K562 (cell line): ENCODE data around the gene TMEM270. TPM values are rescaled to one million over a fixed set of nuclear protein-coding genes. Genes with fewer than 3 reads are reported as not detected.
A peak's percentile ranks its signal among the peaks of the same experiment; 100 is the strongest.

Source experiments
- CHD4 ChIP-seq: fragments of 200-600 bp; sonication (generic); IDR thresholded peaks from 3 replicates; pipeline ENCODE4 v1.6.1; 2012; ENCODE audit warnings: low read depth, mild to moderate bottlenecking, mixed read lengths, low read length, inconsistent platforms; ENCODE audit not compliant: insufficient read depth, insufficient replicate concordance, poor library complexity, severe bottlenecking
- DMBX1 ChIP-seq: fragments of 250-450 bp; sonication (Bioruptor Pico); IDR thresholded peaks from 2 replicates; pipeline ENCODE4 v1.8.0; 2022; ENCODE audit warnings: inconsistent platforms, mild to moderate bottlenecking, moderate library complexity, borderline replicate concordance
- FOXM1 ChIP-seq, 2 experiments: fragments of 450-650 bp in 1 of 2; sonication (generic) in 1 of 2; formaldehyde crosslinking in 1 of 2; IDR thresholded peaks; 2 replicates each; pipeline versions ENCODE4 v1.6.1 to v1.9.0; 2017 to 2022; ENCODE audit warnings: low read depth in 2 of 2, mild to moderate bottlenecking in 2 of 2, missing genetic modification reagents in 1 of 2, moderate library complexity in 1 of 2
- HDAC8 ChIP-seq: fragments of 450-650 bp; IDR thresholded peaks from 2 replicates; pipeline ENCODE4 v1.6.1; 2016; ENCODE audit warnings: mild to moderate bottlenecking, missing genetic modification characterization, moderate library complexity, missing compliant biosample characterization
- MBD2 ChIP-seq: sonication (generic); IDR thresholded peaks from 2 replicates; pipeline ENCODE4 v1.6.1; 2016; ENCODE audit warnings: low read depth, borderline replicate concordance
- PRPF4 ChIP-seq: fragments of 200-400 bp; formaldehyde crosslinking; IDR thresholded peaks from one replicate; pipeline ENCODE4 v1.6.1; 2017; ENCODE audit warnings: low read length, low read depth, mild to moderate bottlenecking; ENCODE audit not compliant: insufficient read depth, poor library complexity, severe bottlenecking
- RFX1 ChIP-seq: fragments of 450-650 bp; IDR thresholded peaks from 2 replicates; pipeline ENCODE4 v1.6.1; 2016; ENCODE audit warnings: mild to moderate bottlenecking, moderate library complexity
- SMAD2 ChIP-seq: fragments of 150-350 bp; IDR thresholded peaks from 2 replicates; pipeline ENCODE4 v1.6.1; 2014; ENCODE audit warnings: low read depth, mild to moderate bottlenecking, low read length
- SMAD3 ChIP-seq: fragments of 450-650 bp; formaldehyde crosslinking; conservative IDR thresholded peaks from 2 replicates; pipeline ENCODE4 v1.4.0; 2020; ENCODE audit warnings: mild to moderate bottlenecking
- TCFL5 ChIP-seq: fragments of 250-450 bp; sonication (Bioruptor Pico); conservative IDR thresholded peaks from 2 replicates; pipeline ENCODE4 v1.6.1; 2021; ENCODE audit warnings: mild to moderate bottlenecking, moderate library complexity, matching md5 sums
- ZFPM2 ChIP-seq: fragments of 250-450 bp; sonication (Bioruptor Pico); IDR thresholded peaks from 2 replicates; pipeline ENCODE4 v1.5.1; 2022; ENCODE audit warnings: mild to moderate bottlenecking
- ZNF282 ChIP-seq: sonication (generic); formaldehyde crosslinking; IDR thresholded peaks from 2 replicates; pipeline ENCODE4 v1.8.1; 2023; ENCODE audit warnings: missing genetic modification reagents
- ZNF589 ChIP-seq: fragments of 200-800 bp; sonication (Bioruptor generic); IDR thresholded peaks from 2 replicates; pipeline ENCODE4 v1.6.1; 2016; ENCODE audit warnings: low read depth, missing genetic modification characterization, missing compliant biosample characterization
- ZNF77 ChIP-seq: fragments of 250-450 bp; sonication (Bioruptor Pico); IDR thresholded peaks from 2 replicates; pipeline ENCODE4 v1.5.0; 2020
- polyA plus RNA-seq, 8 experiments: library from polyadenylated mRNA; depleted of rRNA in 4 of 8; stranded (reverse) in 5 of 8; unstranded in 3 of 8; fragments of >200 nt; fragmentation: Nextera tagmentation in 2 of 8; fragmentation: Illumina TruSeq in 1 of 8; extraction: Ambion mirVana in 2 of 8; extraction: Trizol in 1 of 8; gene quantifications; 2 replicates each; pipeline versions ENCODE4 v1.2.1 to v1.2.3, GENCODE V29; 2011 to 2014; ENCODE audit warnings: inconsistent platforms in 1 of 8, missing spikeins in 1 of 8
- total RNA-seq, 7 experiments: library from RNA; depleted of rRNA in 6 of 7; stranded (reverse); fragments of >200 nt in 6 of 7; fragmentation: Illumina TruSeq in 2 of 7; extraction: Trizol in 2 of 7; gene quantifications; 2 replicates each; pipeline versions ENCODE4 v1.2.1 to v1.2.3, GENCODE V29; 2011 to 2021; ENCODE audit warnings: low replicate concordance in 1 of 7
- TF ChIP-seq, protein P1 (sequence below), 2 experiments: fragments of 200-800 bp in 1 of 2; sonication (Bioruptor generic) in 1 of 2; sonication (generic) in 1 of 2; formaldehyde crosslinking in 1 of 2; IDR thresholded peaks in 1 of 2; conservative IDR thresholded peaks in 1 of 2; 2 replicates each; pipeline versions ENCODE4 v1.5.0 to v1.6.1; 2016 to 2020; ENCODE audit warnings: missing compliant biosample characterization in 1 of 2, missing genetic modification characterization in 1 of 2, missing genetic modification reagents in 1 of 2
- TF ChIP-seq, protein P2 (sequence below): fragments of 250-450 bp; sonication (Bioruptor Pico); IDR thresholded peaks from 2 replicates; pipeline ENCODE4 v1.4.0; 2020; ENCODE audit warnings: mild to moderate bottlenecking, moderate library complexity, borderline replicate concordance
- TF ChIP-seq, protein P3 (sequence below): fragments of 250-450 bp; sonication (Bioruptor Pico); IDR thresholded peaks from 2 replicates; pipeline ENCODE4 v1.5.0; 2021; ENCODE audit warnings: mild to moderate bottlenecking, moderate library complexity
- TF ChIP-seq, protein P4 (sequence below): fragments of 450-650 bp; IDR thresholded peaks from 2 replicates; pipeline ENCODE4 v1.6.1; 2016
- TF ChIP-seq, protein P5 (sequence below): sonication (generic); formaldehyde crosslinking; IDR thresholded peaks from 2 replicates; pipeline ENCODE4 v1.9.0; 2022; ENCODE audit warnings: mild to moderate bottlenecking, missing genetic modification reagents

TMEM270 gene
- total and polyA plus RNA-seq, 9 of the 15 experiments (the other 6 are each of a cell fraction or from before 2014, with no cell fraction given), result not detected

DNA sequence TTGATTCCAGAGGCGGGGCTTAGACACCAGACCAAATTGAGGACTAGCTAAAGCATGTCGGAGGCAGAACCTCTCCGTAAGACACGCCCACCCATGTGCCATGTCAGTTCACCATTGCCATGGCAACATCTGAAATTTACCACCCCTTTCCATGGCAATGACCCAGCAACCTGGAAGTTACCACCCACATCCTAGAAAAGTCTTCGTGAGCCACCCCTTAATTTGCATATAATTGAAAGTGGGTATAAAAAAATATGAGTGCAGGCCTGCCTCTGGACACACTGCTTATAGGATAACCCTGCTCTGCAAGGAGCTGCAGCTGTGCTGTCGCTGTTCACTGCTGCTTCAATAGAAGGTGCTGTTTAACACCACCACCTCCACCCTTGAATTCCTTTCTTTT is 28.0 kb downstream of the TMEM270 start (continued):
- TF ChIP-seq CHD4 (no peak), ZFPM2 (no peak), DMBX1 (CRISPR knock-in tag) (no peak), ZNF77 (CRISPR knock-in tag) (no peak), FOXM1 (IDR thresholded peaks at IDR 0.05; ENCODE audit: low read depth) (no peak), FOXM1 (CRISPR knock-in tag; IDR thresholded peaks at IDR 0.05; ENCODE audit: low read depth) (no peak), HDAC8 (tag) (no peak), SMAD2 (no peak), PRPF4 (no peak), ZNF282 (CRISPR knock-in tag) (no peak), TCFL5 (CRISPR knock-in tag) (no peak), MBD2 (no peak), SMAD3 (CRISPR knock-in tag) (no peak), RFX1 (peak; percentile 89), ZNF589 (no peak)
- TF ChIP-seq, protein P1, sequence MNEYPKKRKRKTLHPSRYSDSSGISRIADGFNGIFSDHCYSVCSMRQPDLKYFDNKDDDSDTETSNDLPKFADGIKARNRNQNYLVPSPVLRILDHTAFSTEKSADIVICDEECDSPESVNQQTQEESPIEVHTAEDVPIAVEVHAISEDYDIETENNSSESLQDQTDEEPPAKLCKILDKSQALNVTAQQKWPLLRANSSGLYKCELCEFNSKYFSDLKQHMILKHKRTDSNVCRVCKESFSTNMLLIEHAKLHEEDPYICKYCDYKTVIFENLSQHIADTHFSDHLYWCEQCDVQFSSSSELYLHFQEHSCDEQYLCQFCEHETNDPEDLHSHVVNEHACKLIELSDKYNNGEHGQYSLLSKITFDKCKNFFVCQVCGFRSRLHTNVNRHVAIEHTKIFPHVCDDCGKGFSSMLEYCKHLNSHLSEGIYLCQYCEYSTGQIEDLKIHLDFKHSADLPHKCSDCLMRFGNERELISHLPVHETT (CRISPR knock-in tag; conservative IDR thresholded peaks at IDR 0.05 in 1 of 2, IDR thresholded peaks at IDR 0.05 in 1 of 2), result no peak
- TF ChIP-seq, protein P2, sequence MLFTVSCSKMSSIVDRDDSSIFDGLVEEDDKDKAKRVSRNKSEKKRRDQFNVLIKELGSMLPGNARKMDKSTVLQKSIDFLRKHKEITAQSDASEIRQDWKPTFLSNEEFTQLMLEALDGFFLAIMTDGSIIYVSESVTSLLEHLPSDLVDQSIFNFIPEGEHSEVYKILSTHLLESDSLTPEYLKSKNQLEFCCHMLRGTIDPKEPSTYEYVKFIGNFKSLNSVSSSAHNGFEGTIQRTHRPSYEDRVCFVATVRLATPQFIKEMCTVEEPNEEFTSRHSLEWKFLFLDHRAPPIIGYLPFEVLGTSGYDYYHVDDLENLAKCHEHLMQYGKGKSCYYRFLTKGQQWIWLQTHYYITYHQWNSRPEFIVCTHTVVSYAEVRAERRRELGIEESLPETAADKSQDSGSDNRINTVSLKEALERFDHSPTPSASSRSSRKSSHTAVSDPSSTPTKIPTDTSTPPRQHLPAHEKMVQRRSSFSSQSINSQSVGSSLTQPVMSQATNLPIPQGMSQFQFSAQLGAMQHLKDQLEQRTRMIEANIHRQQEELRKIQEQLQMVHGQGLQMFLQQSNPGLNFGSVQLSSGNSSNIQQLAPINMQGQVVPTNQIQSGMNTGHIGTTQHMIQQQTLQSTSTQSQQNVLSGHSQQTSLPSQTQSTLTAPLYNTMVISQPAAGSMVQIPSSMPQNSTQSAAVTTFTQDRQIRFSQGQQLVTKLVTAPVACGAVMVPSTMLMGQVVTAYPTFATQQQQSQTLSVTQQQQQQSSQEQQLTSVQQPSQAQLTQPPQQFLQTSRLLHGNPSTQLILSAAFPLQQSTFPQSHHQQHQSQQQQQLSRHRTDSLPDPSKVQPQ (CRISPR knock-in tag), result no peak
- TF ChIP-seq, protein P3, sequence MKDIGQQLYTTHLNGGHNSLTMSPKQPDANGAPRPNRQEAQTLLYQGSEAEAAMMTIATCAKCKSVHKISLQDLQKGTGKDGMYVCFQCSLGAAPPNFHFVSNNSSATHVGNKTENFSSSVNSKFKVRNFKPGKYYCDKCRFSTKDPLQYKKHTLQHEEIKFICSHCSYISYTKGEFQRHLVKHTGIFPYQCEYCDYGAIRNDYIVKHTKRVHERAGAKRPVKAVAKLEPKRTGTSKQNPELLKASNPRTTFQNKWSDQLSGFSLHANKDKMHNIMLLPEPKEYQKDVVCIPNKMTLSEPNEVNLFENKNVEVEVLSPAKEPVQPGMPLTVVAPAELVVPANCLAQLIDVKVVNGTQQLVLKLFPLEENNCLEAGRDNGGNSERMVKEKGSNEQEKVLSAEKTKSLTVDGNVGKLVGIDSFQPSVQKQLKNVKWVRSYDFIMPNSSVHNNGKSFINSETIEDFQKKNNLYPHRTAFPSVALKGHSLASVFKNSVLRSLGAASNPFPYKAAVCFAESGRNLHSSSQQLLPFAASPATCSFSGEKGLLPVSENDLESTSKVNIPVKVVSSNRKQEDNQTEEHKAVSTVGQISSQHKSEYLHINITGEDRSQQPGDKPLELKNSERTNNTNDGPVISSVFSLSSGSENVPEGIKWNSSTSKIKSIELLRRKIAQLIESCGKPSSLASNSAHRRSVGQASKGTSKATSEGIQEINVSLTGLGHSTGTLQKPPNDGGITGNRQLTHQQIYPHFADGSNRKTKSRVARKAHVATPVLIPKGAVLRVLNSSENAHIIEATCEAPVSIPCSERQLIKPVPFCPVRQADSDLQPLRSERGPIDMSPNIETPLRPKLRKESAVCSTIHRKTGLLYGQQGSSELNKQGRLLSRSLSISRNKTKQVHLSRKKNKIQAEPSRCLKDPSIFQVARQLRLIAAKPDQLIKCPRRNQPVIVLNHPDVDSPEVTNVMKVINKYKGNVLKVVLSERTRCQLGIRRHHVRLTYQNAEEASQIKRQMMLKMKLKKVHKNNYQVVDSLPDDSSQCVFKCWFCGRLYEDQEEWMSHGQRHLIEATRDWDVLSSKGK (CRISPR knock-in tag), result no peak
- TF ChIP-seq, protein P4, sequence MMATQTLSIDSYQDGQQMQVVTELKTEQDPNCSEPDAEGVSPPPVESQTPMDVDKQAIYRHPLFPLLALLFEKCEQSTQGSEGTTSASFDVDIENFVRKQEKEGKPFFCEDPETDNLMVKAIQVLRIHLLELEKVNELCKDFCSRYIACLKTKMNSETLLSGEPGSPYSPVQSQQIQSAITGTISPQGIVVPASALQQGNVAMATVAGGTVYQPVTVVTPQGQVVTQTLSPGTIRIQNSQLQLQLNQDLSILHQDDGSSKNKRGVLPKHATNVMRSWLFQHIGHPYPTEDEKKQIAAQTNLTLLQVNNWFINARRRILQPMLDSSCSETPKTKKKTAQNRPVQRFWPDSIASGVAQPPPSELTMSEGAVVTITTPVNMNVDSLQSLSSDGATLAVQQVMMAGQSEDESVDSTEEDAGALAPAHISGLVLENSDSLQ, result peak; percentile 91
- TF ChIP-seq, protein P5, sequence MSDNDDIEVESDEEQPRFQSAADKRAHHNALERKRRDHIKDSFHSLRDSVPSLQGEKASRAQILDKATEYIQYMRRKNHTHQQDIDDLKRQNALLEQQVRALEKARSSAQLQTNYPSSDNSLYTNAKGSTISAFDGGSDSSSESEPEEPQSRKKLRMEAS (CRISPR knock-in tag), result 0 out of 2 replicates have a peak, but pooled peaks have one; percentile 20
